NCI-H345 treated with DMSO at 0.1 percent for 48 hours (cell line): ENCODE data around the gene PCK1.

Experiments used
- DNase-seq: peaks from one replicate; lab custom pipeline; 2025; ENCODE audit not compliant: unreplicated experiment; lab: John Stamatoyannopoulos, UW

Gene PCK1

GRCh38 chr20:57560554-57561355 lies at the start of gene PCK1:
Gene PCK1 (plus strand): TSS chr20:57561110. CDS start chr20:57561412, 302 bp downstream.
- no peak for DNase-seq

GRCh38 chr20:57511709-57512108 lies 49.2 kb upstream of the PCK1 start:
- DNase-seq, result peak; percentile 45

GRCh38 chr20:57512432-57512831 lies 48.5 kb upstream of the PCK1 start:
- DNase-seq, result no peak

- no peak for DNase-seq
These were observed 47.7 kb upstream of the PCK1 start for GRCh38 chr20:57513199-57513598.

- no peak for DNase-seq
These were observed 46.6 kb upstream of the PCK1 start for GRCh38 chr20:57514273-57514751.

GRCh38 chr20:57517904-57518303 lies 43.0 kb upstream of the PCK1 start:
- no peak for DNase-seq

- DNase-seq, result no peak
These were observed 38.4 kb upstream of the PCK1 start for GRCh38 chr20:57522380-57523140.

- no peak for DNase-seq
These were observed 37.1 kb upstream of the PCK1 start for GRCh38 chr20:57523782-57524181.

- DNase-seq, result no peak
These were observed 36.3 kb upstream of the PCK1 start, which contains the start of gene CTCFL for GRCh38 chr20:57524511-57525176. Gene CTCFL (minus strand): TSS chr20:57525140. CDS start chr20:57524205, 935 bp downstream.

- DNase-seq, result no peak
These were observed 35.4 kb upstream of the PCK1 start for GRCh38 chr20:57525328-57526086.

GRCh38 chr20:57526087-57526884 lies 34.6 kb upstream of the PCK1 start:
- DNase-seq, result no peak

- no peak for DNase-seq
These were observed 33.9 kb upstream of the PCK1 start for GRCh38 chr20:57526885-57527460.

- DNase-seq, result no peak
These were observed 33.2 kb upstream of the PCK1 start for GRCh38 chr20:57527728-57528127.

GRCh38 chr20:57528148-57528547 lies 32.8 kb upstream of the PCK1 start:
- DNase-seq, result no peak

GRCh38 chr20:57529160-57529585 lies 31.7 kb upstream of the PCK1 start:
- no peak for DNase-seq

- DNase-seq, result no peak
These were observed 31.1 kb upstream of the PCK1 start for GRCh38 chr20:57529810-57530209.

GRCh38 chr20:57530327-57530981 lies 30.5 kb upstream of the PCK1 start:
- DNase-seq, result no peak

GRCh38 chr20:57532104-57532503 lies 28.8 kb upstream of the PCK1 start:
- no peak for DNase-seq

- no peak for DNase-seq
These were observed 25.6 kb upstream of the PCK1 start for GRCh38 chr20:57535297-57535696.
